ENCODE measurements around the gene TUT1.
"Not testable (repeated sequence)": the region's sequence is repeated elsewhere in the genome, so short reads cannot be mapped to it uniquely, and the experiment has no call there.

The TUT1 gene

DNA sequence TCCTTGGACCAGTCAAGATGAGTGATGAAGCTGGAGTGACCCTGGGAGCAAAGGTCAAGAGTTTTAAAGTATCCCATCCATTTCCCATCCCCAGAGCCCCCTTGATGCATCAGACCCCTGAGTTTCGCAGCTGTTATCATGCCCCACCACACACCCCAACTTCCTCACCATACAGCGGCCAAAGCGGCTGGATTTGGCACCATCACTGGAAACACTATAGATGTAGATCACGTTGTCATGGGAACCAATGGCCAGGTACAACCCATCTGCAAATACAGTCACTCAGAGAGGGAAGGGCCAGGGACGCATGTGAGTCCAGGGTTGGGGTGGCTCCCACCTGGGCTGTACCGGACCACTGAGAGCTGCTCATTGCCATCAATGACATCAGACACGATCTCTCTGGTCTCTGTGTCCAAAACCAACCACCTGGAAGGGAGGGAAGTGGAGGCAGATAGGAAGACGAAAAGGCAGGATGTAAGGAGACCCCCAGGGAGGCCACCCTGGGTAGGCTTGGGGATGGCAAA lies 12.5 kb upstream of the TUT1 start:
- no peak for DNase-seq

DNA sequence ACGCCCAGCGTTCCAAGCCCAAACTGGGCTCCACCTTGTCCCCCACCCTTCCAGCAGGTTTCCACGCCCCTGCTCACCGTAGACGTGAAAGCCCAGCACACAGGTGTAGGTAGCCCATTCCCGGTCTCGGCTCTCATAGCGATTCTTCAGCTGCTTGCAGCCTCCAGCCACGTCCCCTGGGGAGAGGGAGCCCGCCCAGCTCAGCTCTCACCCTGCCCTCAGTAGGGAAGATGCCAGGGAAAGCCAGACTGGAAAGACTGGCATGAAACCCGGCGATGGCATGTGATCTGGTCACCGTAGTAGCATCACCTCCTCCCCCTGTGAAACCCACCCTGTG lies 11.7 kb upstream of the TUT1 start:
- DNase-seq: no peak

DNA sequence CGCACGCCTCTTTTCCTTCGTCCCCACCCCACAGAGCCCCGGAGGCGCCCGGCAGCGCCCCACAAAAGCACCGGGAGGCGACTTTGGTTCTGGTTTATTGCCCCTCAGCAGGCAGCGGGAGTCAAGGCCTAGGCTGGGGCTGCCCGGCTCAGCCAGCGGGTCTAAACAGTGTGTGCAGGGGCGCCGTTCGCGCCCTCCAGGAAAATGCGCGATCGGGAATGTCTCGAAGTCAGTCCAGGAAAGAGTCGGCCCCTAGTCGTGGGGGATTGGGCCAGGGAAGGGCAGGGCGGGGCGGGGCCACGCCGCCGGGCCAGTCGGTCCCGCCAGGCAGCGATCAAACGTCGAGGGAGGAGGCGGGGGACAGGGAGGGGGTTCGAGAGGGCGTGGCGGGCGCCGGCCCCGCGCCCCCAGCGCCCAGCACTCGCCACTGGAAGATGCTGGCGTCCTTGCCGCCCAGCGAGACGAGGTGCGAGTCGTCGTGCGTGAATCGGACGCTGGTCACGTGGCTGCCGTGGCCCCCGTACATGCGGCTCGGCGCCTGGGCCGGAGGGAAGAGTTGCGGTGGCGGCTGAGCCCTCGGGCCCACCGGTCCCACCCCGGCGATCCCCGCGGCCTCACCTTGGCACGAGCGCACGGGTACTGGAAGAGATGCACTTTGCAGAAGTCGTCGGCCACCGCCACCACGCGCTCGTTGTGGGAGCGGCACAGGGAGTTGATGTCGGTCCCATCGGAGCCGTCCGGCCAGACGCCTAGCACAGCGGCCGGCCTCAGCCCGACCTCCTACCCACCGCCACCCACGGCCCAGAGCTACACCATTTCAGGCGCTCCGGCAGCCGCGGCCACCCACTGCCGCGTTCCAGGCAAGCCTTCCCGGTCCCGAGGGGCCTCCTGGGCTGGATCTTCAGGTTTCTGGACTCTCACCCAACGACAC lies 11.1 kb upstream of the TUT1 start:
- DNase-seq: peak; percentile 69

- peak; percentile 97 for DNase-seq
These were observed 10.2 kb upstream of the TUT1 start, which contains the start of gene MTA2 for GRCh38 chr11:62601372-62602140. Gene MTA2 (minus strand): TSS chr11:62601865. CDS start chr11:62601450, 415 bp downstream.

DNA sequence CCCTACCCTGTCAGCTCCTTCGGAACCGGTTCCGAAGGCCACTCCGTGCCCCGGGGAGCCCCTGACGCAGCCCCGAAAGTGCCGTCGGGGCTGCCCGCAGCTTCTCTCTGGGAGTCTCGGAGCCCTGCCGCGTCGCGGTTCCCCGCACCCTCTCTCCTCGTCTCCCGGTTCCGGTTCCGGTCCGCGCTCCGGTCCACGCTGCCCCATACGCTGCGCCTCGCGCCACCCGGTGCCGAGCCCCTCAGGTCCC lies 9.7 kb upstream of the TUT1 start:
- peak; percentile 25 for DNase-seq

- no peak for DNase-seq
These were observed 9.2 kb upstream of the TUT1 start for GRCh38 chr11:62600367-62601121.

DNA sequence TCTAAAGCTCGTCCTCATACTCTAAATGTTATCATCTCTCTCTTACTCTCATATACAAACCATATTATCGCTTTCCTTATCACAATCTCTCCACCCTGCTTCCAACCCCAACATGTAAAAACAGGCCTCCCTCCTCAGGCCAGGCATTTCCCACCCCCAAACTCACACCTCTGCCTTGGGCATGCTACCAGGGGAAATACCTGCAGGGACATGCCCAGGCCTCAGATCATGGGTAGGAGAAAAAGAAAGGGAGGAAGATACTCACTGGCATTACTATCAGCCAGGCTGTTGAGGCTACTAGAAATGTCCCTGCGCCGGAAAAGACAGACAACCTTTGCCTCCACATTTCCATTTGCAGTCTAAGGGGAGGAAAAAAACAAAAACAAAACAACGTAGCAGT lies 8.6 kb upstream of the TUT1 start:
- DNase-seq: no peak

DNA sequence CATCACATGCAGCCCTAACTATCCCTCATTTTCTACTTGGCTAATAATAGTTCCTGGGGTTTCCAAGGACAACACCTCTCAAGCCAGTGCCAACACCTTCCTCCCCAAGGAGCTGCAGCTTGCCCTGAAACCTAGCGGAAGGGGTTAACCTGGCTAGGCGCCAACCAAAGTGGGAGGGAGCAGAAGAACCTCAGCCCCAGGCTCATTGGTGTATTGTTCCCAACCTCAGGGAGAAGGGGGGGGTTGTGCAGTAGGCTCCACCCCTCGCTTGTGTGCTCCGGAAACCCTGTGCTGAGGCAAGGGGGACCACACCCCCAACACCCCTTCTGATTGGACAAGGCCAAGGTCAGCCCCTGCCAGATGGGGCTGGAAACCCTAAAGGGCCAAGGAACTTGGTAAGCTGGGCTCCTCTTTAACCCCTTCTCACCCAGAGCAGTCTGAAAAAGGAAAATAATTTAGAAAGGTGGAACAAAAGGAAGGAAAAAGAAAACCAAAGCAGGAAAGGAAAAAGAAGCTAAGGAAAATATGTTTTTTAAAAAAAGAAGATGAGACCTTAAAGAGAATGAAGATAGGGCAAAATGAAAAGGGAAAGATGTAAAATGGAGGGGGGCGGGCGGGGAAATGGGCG lies 7.9 kb upstream of the TUT1 start:
- peak; percentile 99 for DNase-seq

GRCh38 chr11:62595124-62595523 lies 3.8 kb upstream of the TUT1 start:
- DNase-seq: no peak

DNA sequence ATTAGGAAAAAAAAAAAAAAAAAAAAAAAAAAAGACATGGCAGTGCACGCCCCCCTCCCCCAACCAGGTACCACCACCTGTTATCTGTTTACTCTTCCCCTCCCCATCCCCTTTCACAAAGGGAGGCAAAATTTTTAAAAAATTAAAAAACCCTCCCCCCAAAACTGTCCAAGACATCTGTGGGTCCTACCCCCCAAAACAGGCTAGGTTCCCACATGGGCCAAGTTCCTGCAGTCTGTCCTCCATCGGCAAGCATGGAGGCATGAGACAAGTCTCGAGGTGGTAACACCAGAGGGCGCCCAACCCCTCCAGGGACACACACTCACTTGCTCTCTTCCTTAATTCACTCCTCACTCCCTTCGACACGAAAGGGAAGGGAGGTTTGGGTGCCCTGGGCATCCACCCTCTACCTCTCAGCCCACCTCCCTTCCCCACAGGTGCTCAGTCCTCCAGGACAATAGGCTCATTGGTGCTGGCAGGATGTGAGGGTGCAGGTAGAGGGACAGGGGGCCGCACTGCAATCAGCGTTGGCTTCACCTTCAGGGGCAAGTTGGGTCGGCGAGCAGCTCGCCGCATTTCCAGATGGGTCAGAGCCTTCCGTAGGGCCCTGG lies 2.2 kb upstream of the TUT1 start:
- DNase-seq: peak; percentile 71

GRCh38 chr11:62592989-62593421 lies 1.7 kb upstream of the TUT1 start:
- DNase-seq: no peak

DNA sequence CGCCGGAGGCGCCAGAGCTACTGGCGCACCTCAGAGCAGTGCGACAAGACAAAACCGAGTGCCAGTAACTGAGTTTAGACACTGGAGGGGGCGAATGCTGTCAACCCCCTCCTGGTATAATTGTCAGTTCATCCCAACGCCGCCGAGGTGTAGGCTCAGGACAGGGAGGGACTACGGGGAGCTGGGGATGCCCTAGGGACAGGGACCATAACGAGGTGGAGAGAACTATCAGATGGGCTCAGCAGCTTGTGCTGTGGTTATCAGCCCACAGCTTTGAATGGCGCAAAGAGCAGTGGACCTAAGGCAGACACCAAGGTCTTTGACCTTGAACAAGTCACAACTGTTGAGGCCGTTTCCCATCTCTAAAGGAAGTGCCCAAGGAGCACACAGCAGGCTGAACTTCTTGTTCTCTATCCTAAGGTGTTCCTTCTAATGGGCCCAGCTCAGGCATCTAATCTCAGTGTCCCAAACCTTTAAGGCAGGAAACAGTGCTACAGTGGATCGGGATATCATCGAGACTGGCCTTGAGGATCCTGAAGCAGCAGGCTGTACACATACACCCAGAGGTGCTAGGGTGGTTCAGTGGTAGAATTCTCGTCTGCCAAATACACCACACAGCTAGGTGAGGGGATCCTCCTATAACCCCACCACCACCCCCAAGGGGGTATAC lies 958 bp upstream of the TUT1 start:
- DNase-seq: no peak

GRCh38 chr11:62588966-62589637 lies 2.2 kb downstream of the TUT1 start:
- no peak for DNase-seq

DNA sequence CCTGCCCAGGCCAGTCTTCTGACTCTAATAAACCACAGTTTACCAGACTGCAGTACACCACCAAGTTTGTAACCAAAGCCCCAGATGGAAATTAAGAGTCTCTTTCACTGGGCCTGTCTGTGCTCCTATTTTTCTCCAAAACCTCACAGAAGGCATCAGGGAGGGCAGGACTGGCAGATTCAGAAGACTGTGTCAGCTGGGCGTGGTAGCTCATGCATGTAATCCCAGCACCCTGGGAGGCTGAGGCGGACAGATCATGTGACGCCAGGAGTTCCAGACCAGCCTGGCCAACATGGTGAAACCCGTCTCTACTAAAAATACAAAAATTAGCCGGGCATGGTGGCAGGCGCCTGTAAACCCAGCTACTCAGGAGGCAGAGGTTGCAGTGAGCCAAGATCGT lies 6.0 kb downstream of the TUT1 start:
- not testable (repeated sequence) for DNase-seq

GRCh38 chr11:62581735-62582134 lies 9.6 kb downstream of the TUT1 start:
- not testable (repeated sequence) for DNase-seq

DNA sequence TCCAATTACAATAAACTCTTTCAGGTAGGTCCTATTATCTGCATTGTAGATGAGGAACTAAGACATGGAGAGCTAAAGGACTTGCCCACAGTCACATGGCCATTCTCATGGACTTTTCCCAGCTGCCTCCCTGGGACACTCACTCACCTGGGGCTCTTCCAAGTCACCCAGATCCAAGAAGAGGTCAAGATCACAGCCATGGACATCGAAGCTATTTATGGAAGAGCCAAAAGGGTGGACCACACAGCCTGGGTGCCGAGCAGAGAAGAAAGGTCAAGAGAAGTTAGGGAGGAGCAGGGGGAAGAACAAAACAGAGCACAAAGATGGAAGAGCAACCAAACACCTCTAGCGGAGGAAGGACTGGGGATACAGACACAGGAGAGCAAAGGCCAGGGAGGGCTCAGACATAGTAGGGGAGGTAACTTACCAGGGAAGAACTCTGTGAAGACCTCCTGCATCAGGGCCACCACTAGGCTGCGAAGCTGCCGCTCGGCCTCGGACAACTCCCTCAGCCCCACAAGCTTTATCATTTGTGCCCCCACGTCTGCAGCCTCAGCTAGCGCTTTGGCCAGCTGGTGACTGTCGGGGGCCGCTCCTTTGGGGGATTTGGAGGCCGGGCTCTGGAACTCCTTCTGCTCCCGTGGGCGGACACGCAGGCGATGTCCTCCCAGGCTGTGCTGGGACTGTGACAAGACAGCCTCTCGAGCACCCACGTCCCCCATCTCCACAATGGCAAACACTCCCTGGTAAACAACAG lies 10.2 kb downstream of the TUT1 start:
- no peak for DNase-seq

DNA sequence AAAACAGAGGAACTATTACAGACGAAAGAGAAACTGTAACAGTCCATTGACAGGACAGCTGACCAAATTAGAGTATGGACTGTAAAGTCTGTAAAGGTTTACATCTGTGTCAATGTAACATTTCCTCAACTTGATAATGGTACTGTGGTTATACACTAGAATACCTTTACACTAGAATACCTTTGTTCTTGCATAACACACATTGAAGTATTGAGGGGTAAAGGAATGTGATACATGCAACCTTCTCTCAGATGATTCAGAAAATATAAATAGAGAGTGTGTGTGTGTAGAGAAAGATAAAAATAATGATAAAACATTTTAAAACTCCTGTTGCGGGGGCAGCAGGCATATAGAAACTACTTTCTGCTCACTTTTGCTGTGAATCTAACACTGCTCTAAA lies 12.1 kb downstream of the TUT1 start:
- DNase-seq: no peak

DNA sequence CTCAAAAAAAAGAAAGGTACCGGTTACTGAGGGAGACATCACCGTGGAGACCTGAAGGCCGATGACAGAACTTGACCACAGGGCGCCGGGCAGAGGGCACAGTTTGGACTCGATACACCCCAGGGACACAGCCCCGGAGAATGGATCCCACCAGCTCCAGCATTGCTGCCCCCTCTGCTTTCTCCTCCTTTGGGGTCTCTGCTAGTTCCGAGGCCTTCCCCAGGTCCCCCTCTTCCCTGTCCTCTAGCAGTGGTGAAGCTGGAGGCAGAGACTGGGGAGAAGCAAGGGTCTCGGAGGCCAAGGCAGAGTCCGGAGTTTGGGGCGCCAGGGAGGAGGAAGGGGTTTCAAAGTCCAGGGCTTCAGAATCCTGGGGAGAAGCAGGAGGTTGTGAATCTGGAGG lies 12.8 kb downstream of the TUT1 start:
- DNase-seq: no peak

DNA sequence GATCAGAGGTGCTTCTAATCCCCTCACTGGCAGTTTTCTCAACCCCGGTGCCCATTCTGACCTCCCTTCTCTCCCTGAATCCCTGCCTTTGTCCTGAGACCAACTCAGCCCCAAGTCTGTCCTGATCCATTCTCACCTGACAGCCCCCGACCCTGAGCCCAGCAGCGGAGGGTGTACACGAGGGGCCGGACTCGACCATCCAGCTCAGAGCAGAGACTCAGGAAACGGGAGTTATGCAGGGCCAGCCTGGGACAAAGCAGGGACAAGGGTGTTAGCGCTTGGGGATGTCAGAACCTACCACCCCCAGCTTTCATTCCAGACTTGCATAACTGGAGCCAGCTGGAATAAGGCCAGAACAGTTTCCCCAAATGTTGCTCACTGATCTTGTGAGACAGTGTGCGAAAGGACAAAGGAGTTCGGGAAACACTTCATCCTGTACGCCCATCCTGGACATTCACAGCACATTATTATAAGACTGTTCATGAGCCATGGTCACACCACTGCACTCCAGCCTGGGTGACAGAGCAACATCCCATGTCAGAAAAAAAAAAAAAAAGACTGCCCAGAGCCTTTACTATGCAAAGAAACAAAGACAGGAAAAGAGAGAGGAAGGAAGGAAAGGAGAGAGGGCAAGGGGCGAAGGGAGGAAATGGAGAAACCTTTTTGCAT lies 14.1 kb downstream of the TUT1 start:
- DNase-seq: peak; percentile 12

GRCh38 chr11:62575837-62576236 lies 15.5 kb downstream of the TUT1 start:
- no peak for DNase-seq
